ENCODE measurements around the gene TRAF6.
"Not testable (repeated sequence)": the region's sequence is repeated elsewhere in the genome, so short reads cannot be mapped to it uniquely, and the experiment has no call there.

The TRAF6 gene

GRCh38 chr11:36492724-36493304 is 17.3 kb downstream of the TRAF6 start:
- no peak overlapping the region for H3K27ac ChIP-seq
- no peak for TF ChIP-seq ZFX (IDR thresholded peaks at IDR 0.05; ENCODE audit: borderline replicate concordance)
- peak; percentile 90 for TF ChIP-seq CTCF (IDR thresholded peaks at IDR 0.05)

- TF ChIP-seq ZFX (IDR thresholded peaks at IDR 0.05; ENCODE audit: borderline replicate concordance) (no peak), CTCF (IDR thresholded peaks at IDR 0.05) (no peak)
- no peak overlapping the region for H3K27ac ChIP-seq
Observed at GRCh38 chr11:36490026-36490806, 19.9 kb downstream of the TRAF6 start.

GRCh38 chr11:36488096-36488495 is 22.0 kb downstream of the TRAF6 start:
- H3K27ac ChIP-seq, result no peak overlapping the region

GRCh38 chr11:36487619-36488018 is 22.5 kb downstream of the TRAF6 start:
- no peak overlapping the region for H3K27ac ChIP-seq
- no peak for TF ChIP-seq ZFX (IDR thresholded peaks at IDR 0.05; ENCODE audit: borderline replicate concordance)
- no peak for TF ChIP-seq CTCF (IDR thresholded peaks at IDR 0.05)

More at GRCh38 chr11:36488096-36488495, 22.0 kb downstream of the TRAF6 start:
- TF ChIP-seq ZFX (IDR thresholded peaks at IDR 0.05; ENCODE audit: borderline replicate concordance), result no peak
- no peak for TF ChIP-seq CTCF (IDR thresholded peaks at IDR 0.05)

- no peak for TF ChIP-seq ZFX (IDR thresholded peaks at IDR 0.05; ENCODE audit: borderline replicate concordance)
- no peak for TF ChIP-seq CTCF (IDR thresholded peaks at IDR 0.05)
- H3K27ac ChIP-seq, result no peak overlapping the region
Observed at GRCh38 chr11:36485298-36486002, 24.6 kb downstream of the TRAF6 start.

GRCh38 chr11:36483042-36483441 is 27.0 kb downstream of the TRAF6 start:
- H3K27ac ChIP-seq, result not testable (repeated sequence)

- TF ChIP-seq ZFX (IDR thresholded peaks at IDR 0.05; ENCODE audit: borderline replicate concordance) (no peak), CTCF (IDR thresholded peaks at IDR 0.05) (no peak)
- H3K27ac ChIP-seq, result no peak overlapping the region
Observed at GRCh38 chr11:36480833-36481232, 29.2 kb downstream of the TRAF6 start.

Measured in 22Rv1 (cell line).